ENCODE measurements around the gene SLC31A2. TPM values are rescaled to one million over a fixed set of nuclear protein-coding genes. Genes with fewer than 3 reads are reported as not detected.

Gene SLC31A2
- total and polyA plus RNA-seq, 2 donors (not counting 1 experiment from before 2014, with no cell fraction given), result 17.8 TPM

GRCh38 chr9:113177251-113177650 is 26.4 kb downstream of the SLC31A2 start:
- no peaks in the 10 kb centered on the region for H4K20me1 ChIP-seq (ENCODE audit: control insufficient read depth, extremely low read depth, insufficient read depth, low read length)
- TF ChIP-seq EZH2 (IDR thresholded peaks at IDR 0.05; ENCODE audit: low read length, missing control alignments), result no peak
- TF ChIP-seq CTCF (conservative IDR thresholded peaks at IDR 0.05 in 1 of 2, IDR thresholded peaks at IDR 0.05 in 1 of 2; ENCODE audit: low read depth in 1 of 2, low read length in 2 of 2), result no peak
- H3K9me3 ChIP-seq (ENCODE audit: control insufficient read depth, insufficient read depth, low read depth, low read length), result no peaks in the 10 kb centered on the region
- no peak overlapping the region for H2AFZ ChIP-seq (ENCODE audit: low read length)
- no peaks in the 10 kb centered on the region for H3K4me1 ChIP-seq (ENCODE audit: control insufficient read depth, extremely low read depth, insufficient read depth, low read length)
- H3K9ac ChIP-seq (ENCODE audit: insufficient read depth, low read length), result no peak overlapping the region
- no peak overlapping the region for H3K27ac ChIP-seq (ENCODE audit: insufficient read depth, low read length)
- H3K36me3 ChIP-seq (ENCODE audit: control insufficient read depth, insufficient read depth, low read length), result peaks cover 9% of the 10 kb centered on the region
- H3K79me2 ChIP-seq (ENCODE audit: control insufficient read depth, insufficient read depth, low read length), result no peaks in the 10 kb centered on the region
- H3K4me3 ChIP-seq (replicated peaks in 1 of 4; ENCODE audit: control extremely low read depth in 1 of 4, insufficient read depth in 1 of 4, low read depth in 3 of 4, low read length in 4 of 4), result no peak overlapping the region
- H3K27me3 ChIP-seq (ENCODE audit: control insufficient read depth, insufficient read depth, low read length), result no peaks in the 10 kb centered on the region
- no peak overlapping the region for H3K4me2 ChIP-seq (ENCODE audit: extremely low read depth, insufficient read depth, low read length)
- no peak for DNase-seq (ENCODE audit: low read depth in 2 of 2)

GRCh38 chr9:113178087-113178486 is 27.3 kb downstream of the SLC31A2 start:
- H3K27me3 ChIP-seq (ENCODE audit: control insufficient read depth, insufficient read depth, low read length), result no peaks in the 10 kb centered on the region
- H4K20me1 ChIP-seq (ENCODE audit: control insufficient read depth, extremely low read depth, insufficient read depth, low read length), result no peaks in the 10 kb centered on the region
- peak; percentile 44 to 86 for DNase-seq (ENCODE audit: low read depth in 2 of 2)
- no peaks in the 10 kb centered on the region for H3K4me1 ChIP-seq (ENCODE audit: control insufficient read depth, extremely low read depth, insufficient read depth, low read length)
- H3K4me3 ChIP-seq (replicated peaks in 1 of 4; ENCODE audit: control extremely low read depth in 1 of 4, insufficient read depth in 1 of 4, low read depth in 3 of 4, low read length in 4 of 4), result no peak overlapping the region
- no peaks in the 10 kb centered on the region for H3K9me3 ChIP-seq (ENCODE audit: control insufficient read depth, insufficient read depth, low read depth, low read length)
- H2AFZ ChIP-seq (ENCODE audit: low read length), result no peak overlapping the region
- no peak overlapping the region for H3K9ac ChIP-seq (ENCODE audit: insufficient read depth, low read length)
- peaks cover 7% of the 10 kb centered on the region for H3K36me3 ChIP-seq (ENCODE audit: control insufficient read depth, insufficient read depth, low read length)
- H3K79me2 ChIP-seq (ENCODE audit: control insufficient read depth, insufficient read depth, low read length), result no peaks in the 10 kb centered on the region
- no peak overlapping the region for H3K4me2 ChIP-seq (ENCODE audit: extremely low read depth, insufficient read depth, low read length)
- no peak overlapping the region for H3K27ac ChIP-seq (ENCODE audit: insufficient read depth, low read length)
- TF ChIP-seq EZH2 (IDR thresholded peaks at IDR 0.05; ENCODE audit: low read length, missing control alignments), result no peak
- no peak for TF ChIP-seq CTCF (conservative IDR thresholded peaks at IDR 0.05 in 1 of 2, IDR thresholded peaks at IDR 0.05 in 1 of 2; ENCODE audit: low read depth in 1 of 2, low read length in 2 of 2)

- H3K27me3 ChIP-seq (ENCODE audit: control insufficient read depth, insufficient read depth, low read length), result no peaks in the 10 kb centered on the region
- TF ChIP-seq EZH2 (IDR thresholded peaks at IDR 0.05; ENCODE audit: low read length, missing control alignments) (no peak), CTCF (conservative IDR thresholded peaks at IDR 0.05 in 1 of 2, IDR thresholded peaks at IDR 0.05 in 1 of 2; ENCODE audit: low read depth in 1 of 2, low read length in 2 of 2) (no peak)
- H3K4me3 ChIP-seq (replicated peaks in 1 of 4; ENCODE audit: control extremely low read depth in 1 of 4, insufficient read depth in 1 of 4, low read depth in 3 of 4, low read length in 4 of 4), result no peak overlapping the region
- H3K36me3 ChIP-seq (ENCODE audit: control insufficient read depth, insufficient read depth, low read length), result peaks cover 8% of the 10 kb centered on the region
- no peak overlapping the region for H3K9ac ChIP-seq (ENCODE audit: insufficient read depth, low read length)
- no peak overlapping the region for H2AFZ ChIP-seq (ENCODE audit: low read length)
- H4K20me1 ChIP-seq (ENCODE audit: control insufficient read depth, extremely low read depth, insufficient read depth, low read length), result no peaks in the 10 kb centered on the region
- no peak overlapping the region for H3K4me2 ChIP-seq (ENCODE audit: extremely low read depth, insufficient read depth, low read length)
- no peak for DNase-seq (ENCODE audit: low read depth in 2 of 2)
- H3K9me3 ChIP-seq (ENCODE audit: control insufficient read depth, insufficient read depth, low read depth, low read length), result no peaks in the 10 kb centered on the region
- H3K27ac ChIP-seq (ENCODE audit: insufficient read depth, low read length), result no peak overlapping the region
- peaks cover under 1% of the 10 kb centered on the region for H3K4me1 ChIP-seq (ENCODE audit: control insufficient read depth, extremely low read depth, insufficient read depth, low read length)
- no peaks in the 10 kb centered on the region for H3K79me2 ChIP-seq (ENCODE audit: control insufficient read depth, insufficient read depth, low read length)
Observed at GRCh38 chr9:113179839-113180238, 29.0 kb downstream of the SLC31A2 start.

All from fibroblast of lung (primary cell).